RWPE1 (cell line): ENCODE results near the gene ZNF506.
"Not testable (repeated sequence)": the region's sequence is repeated elsewhere in the genome, so short reads cannot be mapped to it uniquely, and the experiment has no call there.

Experiments
- CTCF ChIA-PET: fragments of 350-600 bp; sonication (Branson Sonifier 250); formaldehyde crosslinking; extraction: SDS; loops from one replicate; lab custom pipeline; 2021; lab: Yijun Ruan, JAX
- POLR2A ChIA-PET: fragments of 400-600 bp; formaldehyde crosslinking; extraction: SDS; loops from one replicate; lab custom pipeline; 2020; ENCODE audit warnings: antibody characterized with exemption; ENCODE audit not compliant: low non-redundant PET; lab: Yijun Ruan, JAX
- DNase-seq: peaks from one replicate; pipeline ENCODE4 v3.0.0; 2012; ENCODE audit warnings: low spot score
- H3K27ac ChIP-seq: fragments of 450-650 bp; 2 replicates; pipeline ENCODE4 v1.5.1; 2017
- TF ChIP-seq, protein P1 (sequence below): fragments of 450-650 bp; conservative IDR thresholded peaks from 2 replicates; pipeline ENCODE4 v1.5.1; 2017; ENCODE audit warnings: low read depth, mild to moderate bottlenecking

ZNF506 gene

DNA sequence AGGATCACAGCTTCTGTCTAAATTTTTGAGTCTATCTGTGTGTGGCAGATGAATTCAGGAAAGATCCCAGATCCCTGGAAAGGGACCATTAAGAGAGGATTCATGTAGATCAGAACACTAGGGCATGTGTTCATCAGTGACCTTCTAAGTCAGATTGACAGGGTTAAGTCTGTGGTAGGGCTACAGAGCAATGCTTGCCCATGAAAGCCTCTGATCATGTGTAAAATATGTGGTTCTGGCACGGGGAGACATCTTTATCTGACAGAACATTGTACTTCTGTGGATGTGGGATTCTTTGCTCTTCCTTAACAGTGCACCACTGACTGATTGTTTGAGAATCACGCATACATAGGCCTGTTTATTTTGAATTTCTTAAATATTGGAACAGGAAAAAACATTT lies 42.9 kb downstream of the ZNF506 start:
- ChIA-PET POLR2A (no interaction called here), CTCF (interaction anchor here (0.7 kb wide), 1 partner anchor 1192 kb away, joined by 5 read pairs; no protein-coding TSS in a partner anchor)
- TF ChIP-seq, protein P1, sequence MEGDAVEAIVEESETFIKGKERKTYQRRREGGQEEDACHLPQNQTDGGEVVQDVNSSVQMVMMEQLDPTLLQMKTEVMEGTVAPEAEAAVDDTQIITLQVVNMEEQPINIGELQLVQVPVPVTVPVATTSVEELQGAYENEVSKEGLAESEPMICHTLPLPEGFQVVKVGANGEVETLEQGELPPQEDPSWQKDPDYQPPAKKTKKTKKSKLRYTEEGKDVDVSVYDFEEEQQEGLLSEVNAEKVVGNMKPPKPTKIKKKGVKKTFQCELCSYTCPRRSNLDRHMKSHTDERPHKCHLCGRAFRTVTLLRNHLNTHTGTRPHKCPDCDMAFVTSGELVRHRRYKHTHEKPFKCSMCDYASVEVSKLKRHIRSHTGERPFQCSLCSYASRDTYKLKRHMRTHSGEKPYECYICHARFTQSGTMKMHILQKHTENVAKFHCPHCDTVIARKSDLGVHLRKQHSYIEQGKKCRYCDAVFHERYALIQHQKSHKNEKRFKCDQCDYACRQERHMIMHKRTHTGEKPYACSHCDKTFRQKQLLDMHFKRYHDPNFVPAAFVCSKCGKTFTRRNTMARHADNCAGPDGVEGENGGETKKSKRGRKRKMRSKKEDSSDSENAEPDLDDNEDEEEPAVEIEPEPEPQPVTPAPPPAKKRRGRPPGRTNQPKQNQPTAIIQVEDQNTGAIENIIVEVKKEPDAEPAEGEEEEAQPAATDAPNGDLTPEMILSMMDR: no peak
- H3K27ac ChIP-seq: no peak overlapping the region
- no peak for DNase-seq

DNA sequence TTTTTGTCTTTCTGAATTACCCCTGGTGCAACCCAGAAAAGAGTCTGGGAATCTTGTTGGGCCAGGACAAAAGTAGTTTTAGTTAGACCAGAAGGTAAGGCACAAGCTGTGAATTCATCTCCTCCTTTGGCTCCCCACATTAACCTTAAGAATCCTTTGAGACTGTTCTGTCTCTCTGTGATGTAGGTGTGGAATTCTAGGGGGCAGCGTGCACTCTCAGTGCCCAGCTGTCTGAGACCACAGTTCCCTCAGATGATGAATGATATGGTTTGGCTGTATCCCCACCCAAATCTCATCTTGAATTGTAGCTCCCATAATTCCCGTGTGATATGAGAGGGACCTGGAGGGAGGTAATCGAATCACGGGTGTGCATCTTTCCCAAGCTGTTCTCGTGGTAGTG lies 43.9 kb downstream of the ZNF506 start:
- TF ChIP-seq, protein P1: no peak
- CTCF ChIA-PET: no interaction called here
- H3K27ac ChIP-seq: no peak overlapping the region
- POLR2A ChIA-PET: interaction anchor here (0.6 kb wide), 1 partner anchor 45 kb away, joined by 3 read pairs; the partner anchor contains the start of gene ZNF14
- DNase-seq: no peak

DNA sequence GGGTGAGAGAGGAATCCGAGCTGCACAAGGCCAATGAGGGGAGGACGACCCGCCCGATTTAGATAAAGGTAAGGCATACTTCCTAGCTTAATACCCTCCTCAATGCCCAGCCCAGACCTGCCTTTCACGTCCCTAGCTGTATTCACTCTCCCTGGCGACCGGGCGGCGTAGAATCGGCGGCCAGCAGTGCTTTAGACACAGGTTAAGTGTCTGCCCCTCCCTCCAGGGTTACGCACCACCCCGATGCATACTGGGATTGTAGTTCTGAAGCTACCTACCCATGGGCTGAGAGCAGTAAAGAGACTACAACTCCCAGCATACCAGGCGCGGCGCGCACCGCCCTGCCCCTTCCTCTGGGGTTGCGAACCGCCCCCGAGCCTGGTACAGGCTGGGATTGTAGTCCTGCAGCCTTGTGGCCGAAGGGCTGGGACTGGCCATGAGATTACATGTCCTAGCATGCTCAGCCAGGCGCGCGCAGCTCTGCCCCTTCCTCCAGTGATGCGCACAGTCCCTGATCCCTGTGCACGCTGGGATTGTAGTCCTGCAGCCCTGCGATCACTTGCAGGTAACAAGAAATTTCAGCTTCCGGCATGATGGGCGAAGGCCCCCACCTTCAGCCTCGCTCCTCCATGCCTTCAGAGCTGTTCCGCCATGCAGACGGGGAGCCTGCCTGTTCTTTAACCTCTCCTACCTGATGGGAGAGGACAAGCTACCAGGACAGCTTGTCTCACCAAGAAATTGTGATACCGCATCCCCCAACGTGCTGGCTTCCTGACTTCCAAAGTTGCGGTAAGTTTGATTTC lies 45.1 kb downstream of the ZNF506 start:
- DNase-seq: peak; percentile 94
- POLR2A ChIA-PET: interaction anchor here (1.3 to 1.6 kb wide), 2 partner anchors 45 to 113 kb away, joined by 3 read pairs; partner anchors contain the start of genes ATP13A1 and ZNF506
- TF ChIP-seq, protein P1: no peak
- CTCF ChIA-PET: interaction anchor here (0.6 to 0.8 kb wide), 2 partner anchors 13 to 302 kb away, joined by 3 to 4 read pairs; partner anchors contain the start of gene ZNF90
- H3K27ac ChIP-seq: peak overlapping the region; percentile 87

DNA sequence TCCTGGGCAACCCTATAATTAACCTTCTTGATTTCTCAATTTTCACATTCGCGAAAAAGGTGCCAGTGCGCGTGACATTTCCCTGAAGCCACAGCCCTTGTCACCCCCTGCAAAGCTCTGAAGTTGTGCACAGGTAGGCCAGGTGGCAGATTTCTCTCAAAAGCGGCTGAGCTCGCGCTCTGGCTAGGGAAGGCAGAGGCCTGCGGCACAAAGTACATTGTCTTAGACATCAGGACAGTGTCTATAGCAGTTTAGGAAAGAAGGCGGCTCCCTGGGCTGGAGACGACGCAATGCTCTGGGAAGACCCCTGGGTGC lies 45.7 kb downstream of the ZNF506 start:
- ChIA-PET CTCF (interaction anchor here (0.8 kb wide), 1 partner anchor 13 kb away, joined by 3 read pairs; no protein-coding TSS in a partner anchor), POLR2A (interaction anchor here (1.3 to 1.6 kb wide), 2 partner anchors 46 to 113 kb away, joined by 3 read pairs; partner anchors contain the start of genes ATP13A1 and ZNF506)
- TF ChIP-seq, protein P1: no peak
- no peak for DNase-seq
- H3K27ac ChIP-seq: peak overlapping the region; percentile 87

DNA sequence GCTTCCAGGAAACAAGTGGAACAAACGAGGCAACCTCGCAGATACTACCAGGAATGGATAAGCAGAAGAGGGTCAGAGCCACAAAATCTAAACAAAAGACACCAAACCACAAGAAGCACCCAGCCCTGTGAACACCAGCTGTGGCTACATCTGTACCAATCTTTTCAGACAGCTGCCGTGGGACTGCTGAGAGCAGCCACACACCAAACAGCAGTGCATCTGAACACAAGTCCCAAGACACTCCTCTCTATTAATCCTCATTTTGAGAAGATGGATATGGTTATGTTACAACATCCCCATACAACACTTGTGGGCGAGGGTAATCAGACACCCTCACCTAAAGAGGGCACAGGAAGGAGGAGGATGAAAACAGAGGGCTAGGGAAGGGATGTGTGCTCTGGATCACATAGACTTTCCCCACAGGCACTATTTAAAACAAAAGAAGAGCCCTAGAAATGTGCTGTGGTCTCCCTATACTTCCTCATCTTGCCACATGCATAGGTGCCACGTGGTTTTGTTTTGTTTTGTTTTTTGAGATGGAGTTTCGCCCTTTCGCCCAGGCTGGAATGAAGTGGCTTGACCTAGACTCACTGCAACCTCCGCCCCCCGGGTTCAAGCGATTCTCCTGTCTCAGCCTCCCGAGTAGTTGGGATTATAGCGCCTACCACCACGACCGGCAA lies 47.1 kb downstream of the ZNF506 start:
- CTCF ChIA-PET: no interaction called here
- H3K27ac ChIP-seq: no peak overlapping the region
- DNase-seq: no peak
- POLR2A ChIA-PET: no interaction called here
- TF ChIP-seq, protein P1: no peak

DNA sequence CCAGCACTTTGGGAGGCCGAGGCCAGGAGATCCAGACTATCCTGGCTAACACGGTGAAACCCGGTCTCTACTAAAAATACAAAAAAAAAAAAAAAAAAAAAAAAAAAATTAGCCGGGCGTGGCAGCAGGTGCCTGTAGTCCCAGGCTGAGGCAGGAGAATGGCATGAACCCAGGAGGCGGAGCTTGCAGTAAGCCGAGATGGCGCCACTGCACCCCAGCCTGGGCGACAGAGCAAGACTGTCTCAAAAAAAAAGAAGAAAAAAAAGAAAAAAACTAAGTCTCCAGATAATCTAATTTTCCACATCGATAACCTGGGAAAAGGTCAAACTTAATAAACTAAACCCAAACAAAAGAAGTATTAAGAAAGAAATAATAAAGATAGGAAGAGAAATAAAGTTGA lies 49.6 kb downstream of the ZNF506 start:
- H3K27ac ChIP-seq, POLR2A ChIA-PET, DNase-seq, CTCF ChIA-PET: not testable (repeated sequence)

DNA sequence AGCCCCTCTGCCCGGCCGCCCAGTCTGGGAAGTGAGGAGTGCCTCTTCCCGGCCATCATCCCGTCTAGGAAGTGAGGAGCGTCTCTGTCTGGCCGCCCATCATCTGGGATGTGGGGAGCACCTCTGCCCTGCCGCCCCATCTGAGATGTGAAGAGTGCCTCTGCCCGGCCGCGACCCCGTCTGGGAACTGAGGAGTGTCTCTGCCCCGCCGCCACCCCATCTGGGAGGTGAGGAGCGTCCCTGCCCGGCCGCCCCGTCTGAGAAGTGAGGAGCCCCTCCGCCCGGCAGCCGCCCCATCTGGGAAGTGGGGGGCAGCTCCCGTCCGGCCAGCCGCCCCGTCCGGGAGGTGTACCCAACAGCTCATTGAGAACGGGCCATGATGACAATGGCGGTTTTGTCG lies 51.6 kb downstream of the ZNF506 start:
- POLR2A ChIA-PET, DNase-seq, CTCF ChIA-PET, H3K27ac ChIP-seq: not testable (repeated sequence)
